ENCODE measurements around the gene MOCS1.

DNA sequence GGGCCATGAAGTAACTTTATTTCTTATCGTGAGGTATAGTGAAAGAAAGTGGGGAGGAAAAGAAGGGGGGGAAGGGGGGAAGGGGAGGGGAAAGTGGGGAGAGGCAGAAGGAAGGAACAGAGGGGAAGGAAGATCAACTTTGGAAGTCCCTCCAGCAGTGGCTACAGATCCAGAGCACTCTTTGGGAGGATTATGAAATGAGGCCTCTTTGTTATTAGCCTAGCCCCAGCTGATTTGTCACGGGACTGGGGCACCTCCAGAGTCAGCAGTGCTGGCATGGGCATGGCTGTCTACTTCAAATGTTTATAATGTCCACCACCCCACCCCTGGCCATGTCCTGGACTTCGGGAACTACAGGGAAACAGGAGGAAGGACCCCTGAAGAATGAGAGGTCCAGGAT, 7.6 kb downstream of the MOCS1 start:
- TF ChIP-seq POLR2A (IDR thresholded peaks at IDR 0.05; ENCODE audit: low read depth, low read length) (no peak), POLR2AphosphoS5 (IDR thresholded peaks at IDR 0.05; ENCODE audit: low read depth, low read length) (no peak), TAF1 (IDR thresholded peaks at IDR 0.05; ENCODE audit: borderline replicate concordance, low read depth, low read length) (no peak)

Measured in GM12892 (cell line).